HG03432 (cell line): Measurements from ENCODE around the gene TRPM8.

Experiments
- ATAC-seq: cut with Tn5 transposase; IDR thresholded peaks from one replicate; pipeline ENCODE4 v1.9.1; 2021; ENCODE audit warnings: mild to moderate bottlenecking, moderate library complexity; ENCODE audit not compliant: unreplicated experiment

The TRPM8 gene

DNA sequence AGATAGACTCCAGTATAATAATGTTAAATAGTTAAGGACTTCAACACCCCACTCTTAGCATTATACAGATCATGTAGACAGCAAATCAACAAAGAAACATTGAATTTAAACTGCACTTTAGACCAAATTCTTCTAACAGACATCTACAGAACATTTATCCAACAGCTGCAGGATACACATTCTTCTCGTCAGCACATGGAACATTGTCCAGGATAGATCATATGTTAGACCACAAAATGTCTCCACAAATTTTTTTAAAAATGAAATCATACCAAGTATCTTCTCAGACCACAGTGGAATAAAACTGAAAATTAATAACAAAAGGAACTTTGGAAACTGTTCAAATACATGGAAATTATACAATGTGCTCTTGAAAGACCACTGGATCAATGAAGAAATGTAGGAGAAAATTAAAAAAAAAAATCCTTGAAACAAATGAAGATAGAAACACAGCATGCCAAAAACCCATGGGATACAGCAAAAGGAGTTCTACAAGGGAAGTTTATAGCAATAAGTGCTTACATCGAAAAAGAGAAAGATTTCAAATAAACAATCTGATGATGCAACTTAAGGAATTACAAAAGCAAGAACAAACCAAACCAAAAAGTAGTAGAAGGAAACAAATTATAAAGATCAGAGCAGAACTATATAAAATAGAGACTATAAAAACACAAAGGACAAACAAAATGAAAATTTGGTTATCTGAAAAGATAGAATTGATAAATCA, 121.1 kb downstream of the TRPM8 start:
- ATAC-seq: no peak

DNA sequence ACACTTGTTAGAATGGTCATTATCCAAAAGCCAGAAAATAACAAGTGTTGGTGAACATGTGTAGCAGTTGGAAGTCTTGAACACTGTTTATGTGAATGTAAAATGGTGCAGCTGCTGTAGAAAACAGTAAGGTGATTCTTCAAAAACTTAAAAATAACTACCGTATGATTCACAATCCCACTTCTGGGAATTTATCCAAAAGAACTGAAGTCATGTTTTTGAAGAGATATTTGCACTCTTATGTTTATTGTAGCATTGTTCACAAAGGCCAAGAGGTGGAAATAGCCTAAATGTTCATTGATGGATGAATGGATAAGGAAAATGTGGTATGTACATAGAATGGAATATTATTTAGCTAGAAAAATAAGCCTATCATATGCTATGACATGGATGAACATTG, 127.0 kb downstream of the TRPM8 start:
- ATAC-seq: no peak

- ATAC-seq: no peak
These were observed 129.3 kb downstream of the TRPM8 start for GRCh38 chr2:234046521-234046920.

- ATAC-seq: no peak
These were observed 130.2 kb downstream of the TRPM8 start for GRCh38 chr2:234047361-234047760.

GRCh38 chr2:234048049-234048448, 130.9 kb downstream of the TRPM8 start:
- ATAC-seq: no peak

GRCh38 chr2:234050455-234051135, 133.4 kb downstream of the TRPM8 start, which contains the start of gene SPP2:
TSS of gene SPP2 (plus strand) at chr2:234050702. CDS start at chr2:234050787, 85 bp downstream.
- ATAC-seq: no peak

DNA sequence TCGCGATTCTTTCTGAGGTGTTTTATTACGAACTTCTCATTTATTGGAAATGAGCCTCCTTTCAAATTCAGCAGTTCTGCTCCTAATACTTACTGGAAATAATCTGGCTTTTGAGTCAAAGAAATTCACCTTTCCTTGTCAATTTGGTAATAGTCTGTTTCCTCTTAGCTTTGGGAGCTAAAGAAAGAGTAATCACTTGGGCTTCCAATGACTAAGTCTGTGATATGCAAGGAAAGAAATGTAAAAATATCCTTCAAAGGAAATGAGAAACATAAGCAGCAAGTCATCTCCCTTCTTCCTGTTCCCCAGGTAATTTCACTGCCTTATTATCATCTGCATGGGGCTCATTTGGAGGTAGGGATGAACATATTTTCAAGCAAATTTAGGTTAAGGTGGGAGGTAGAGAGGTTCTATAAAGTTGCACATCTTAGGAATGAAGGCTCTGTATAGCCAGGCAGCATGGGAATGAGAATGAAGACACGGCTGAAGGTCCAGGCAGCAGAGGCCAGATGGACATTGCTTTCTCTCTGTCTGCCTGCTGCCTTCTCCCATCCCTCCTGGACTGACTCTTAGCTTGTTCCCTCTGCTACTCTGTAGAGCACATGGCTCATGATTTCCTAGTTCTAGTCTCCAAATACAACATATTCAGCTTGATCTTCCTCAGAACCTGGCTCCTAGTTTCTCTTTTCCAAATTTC, 134.3 kb downstream of the TRPM8 start:
- ATAC-seq: no peak

DNA sequence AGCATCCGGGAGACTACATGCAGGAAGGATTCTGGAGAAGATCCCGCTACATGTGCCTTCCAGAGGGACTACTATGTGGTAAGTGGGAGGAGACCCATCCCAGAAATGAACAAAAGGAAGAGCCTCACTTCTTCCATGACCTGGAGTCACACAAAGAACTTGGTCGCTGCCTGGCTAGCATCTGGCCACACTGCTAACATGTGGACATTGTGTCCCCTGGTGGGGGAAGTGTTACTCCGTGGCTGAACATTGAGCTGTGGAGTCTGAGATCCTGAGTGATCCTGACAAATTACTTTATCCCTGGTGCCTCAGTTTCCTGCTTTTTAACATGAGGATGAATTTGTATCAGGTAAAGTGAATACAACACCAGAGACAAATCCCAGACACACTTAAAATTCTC, 141.7 kb downstream of the TRPM8 start:
- ATAC-seq: no peak

- no peak for ATAC-seq
These were observed 143.1 kb downstream of the TRPM8 start for GRCh38 chr2:234060236-234060635.

- no peak for ATAC-seq
These were observed 144.6 kb downstream of the TRPM8 start for GRCh38 chr2:234061624-234062257.

DNA sequence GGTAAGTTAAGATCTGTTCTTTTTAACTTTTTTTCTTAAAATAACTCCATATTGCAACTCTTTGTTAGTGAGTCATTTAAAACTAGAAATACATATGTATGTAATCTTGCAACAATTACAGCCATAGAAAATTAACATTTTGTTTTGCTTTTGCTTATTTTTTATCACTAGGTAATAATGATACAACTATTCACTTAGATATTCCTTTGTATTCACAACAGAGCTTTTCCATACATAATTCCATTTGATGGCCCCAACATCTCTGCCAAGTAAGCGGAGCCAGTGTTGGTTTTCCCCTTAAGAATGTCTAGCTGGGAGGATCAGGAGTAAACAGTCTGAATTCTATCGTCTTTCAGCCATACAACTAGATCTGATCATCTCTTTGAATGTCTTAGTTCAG, 149.4 kb downstream of the TRPM8 start:
- no peak for ATAC-seq
